HepG2 (cell line): ENCODE data around the gene HIVEP2. TPM values are rescaled to one million over a fixed set of nuclear protein-coding genes. Genes with fewer than 3 reads are reported as not detected.

ENCODE experiments used
- BHLHE40 ChIP-seq: IDR thresholded peaks from 2 replicates; pipeline ENCODE4 v1.6.1; 2011; ENCODE audit warnings: low read length, improper control_type of control experiment
- EEA1 ChIP-seq: sonication (generic); formaldehyde crosslinking; IDR thresholded peaks from 2 replicates; pipeline ENCODE4 v1.5.1; 2020; ENCODE audit warnings: mild to moderate bottlenecking, missing genetic modification reagents, borderline replicate concordance
- HDAC1 ChIP-seq: sonication (generic); formaldehyde crosslinking; IDR thresholded peaks from 2 replicates; pipeline ENCODE4 v1.5.1; 2020; ENCODE audit warnings: mild to moderate bottlenecking, missing genetic modification reagents
- HIVEP1 ChIP-seq: sonication (generic); formaldehyde crosslinking; IDR thresholded peaks from 2 replicates; pipeline ENCODE4 v1.4.0; 2020; ENCODE audit warnings: mild to moderate bottlenecking, missing genetic modification reagents
- HMG20A ChIP-seq: IDR thresholded peaks from 2 replicates; pipeline ENCODE4 v1.6.1; 2016; ENCODE audit warnings: borderline replicate concordance
- ISL2 ChIP-seq: sonication (generic); formaldehyde crosslinking; IDR thresholded peaks from 2 replicates; pipeline ENCODE4 v1.5.0; 2020; ENCODE audit warnings: missing genetic modification reagents
- KMT2B ChIP-seq: IDR thresholded peaks from 2 replicates; pipeline ENCODE4 v1.6.1; 2016; ENCODE audit warnings: missing genetic modification reagents, missing compliant biosample characterization
- MED13 ChIP-seq: sonication (generic); formaldehyde crosslinking; IDR thresholded peaks from 2 replicates; pipeline ENCODE4 v1.5.0; 2020; ENCODE audit warnings: missing genetic modification reagents
- SIN3A ChIP-seq: IDR thresholded peaks from 2 replicates; pipeline ENCODE4 v1.6.1; 2011; ENCODE audit warnings: low read depth, mild to moderate bottlenecking, control low read depth, low read length, borderline replicate concordance
- SNRNP70 ChIP-seq: fragments of 200-400 bp; formaldehyde crosslinking; IDR thresholded peaks from 2 replicates; pipeline ENCODE4 v1.6.1; 2017; ENCODE audit warnings: mild to moderate bottlenecking, low read depth, low read length, moderate library complexity
- SRSF4 ChIP-seq: fragments of 200-400 bp; formaldehyde crosslinking; IDR thresholded peaks from one replicate; pipeline ENCODE4 v1.6.1; 2018; ENCODE audit warnings: mild to moderate bottlenecking, low read depth, low read length, moderate library complexity; ENCODE audit not compliant: poor library complexity, severe bottlenecking
- SYNCRIP ChIP-seq: fragments of 200-400 bp; formaldehyde crosslinking; IDR thresholded peaks from 2 replicates; pipeline ENCODE4 v1.6.1; 2018; ENCODE audit warnings: mild to moderate bottlenecking, low read depth, low read length; ENCODE audit not compliant: insufficient read depth
- YEATS2 ChIP-seq: sonication (generic); formaldehyde crosslinking; IDR thresholded peaks from 2 replicates; pipeline ENCODE4 v1.4.0; 2020; ENCODE audit warnings: missing genetic modification reagents, borderline replicate concordance
- ZFP90 ChIP-seq: sonication (generic); formaldehyde crosslinking; IDR thresholded peaks from 2 replicates; pipeline ENCODE4 v1.8.0; 2022; ENCODE audit warnings: missing genetic modification reagents, mild to moderate bottlenecking, inconsistent platforms, borderline replicate concordance
- ZNF484 ChIP-seq: sonication (generic); formaldehyde crosslinking; IDR thresholded peaks from 2 replicates; pipeline ENCODE4 v1.5.1; 2020; ENCODE audit warnings: mild to moderate bottlenecking, low read depth, missing genetic modification reagents, borderline replicate concordance
- ZNF547 ChIP-seq: sonication (generic); formaldehyde crosslinking; IDR thresholded peaks from 2 replicates; pipeline ENCODE4 v1.5.1; 2020; ENCODE audit warnings: mild to moderate bottlenecking, missing genetic modification reagents
- ZNF567 ChIP-seq: sonication (generic); formaldehyde crosslinking; IDR thresholded peaks from 2 replicates; pipeline ENCODE4 v1.8.1; 2023; ENCODE audit warnings: mild to moderate bottlenecking, missing genetic modification reagents, borderline replicate concordance
- ZNF598 ChIP-seq: sonication (generic); formaldehyde crosslinking; IDR thresholded peaks from 2 replicates; pipeline ENCODE4 v1.5.1; 2020; ENCODE audit warnings: mild to moderate bottlenecking, missing genetic modification reagents, borderline replicate concordance
- polyA plus RNA-seq, 8 experiments: library from polyadenylated mRNA; depleted of rRNA in 3 of 8; stranded (reverse) in 7 of 8; unstranded in 1 of 8; fragments of >200 nt; fragmentation: Illumina TruSeq in 4 of 8; extraction: Trizol in 4 of 8; gene quantifications; 2 replicates each; pipeline versions ENCODE4 v1.2.1 to v1.2.3, GENCODE V29; 2011 to 2016; ENCODE audit warnings: low read depth in 4 of 8, missing spikeins in 1 of 8, mixed read lengths in 1 of 8; ENCODE audit not compliant: insufficient read depth in 1 of 8
- total RNA-seq, 5 experiments: library from RNA; depleted of rRNA; stranded (reverse); fragments of >200 nt; fragmentation: Illumina TruSeq; extraction: Trizol; gene quantifications; 2 replicates each; pipeline ENCODE4 v1.2.3, GENCODE V29; 2016; ENCODE audit warnings: low read depth in 1 of 5
- TF ChIP-seq, protein P1 (sequence below): sonication (generic); formaldehyde crosslinking; IDR thresholded peaks from 2 replicates; pipeline ENCODE4 v1.4.0; 2020; ENCODE audit warnings: missing genetic modification reagents
- TF ChIP-seq, protein P2 (sequence below): IDR thresholded peaks from 2 replicates; pipeline ENCODE4 v1.6.1; 2016; ENCODE audit warnings: missing genetic modification reagents, missing compliant biosample characterization
- TF ChIP-seq, protein P3 (sequence below): sonication (generic); formaldehyde crosslinking; IDR thresholded peaks from 2 replicates; pipeline ENCODE4 v1.5.1; 2020; ENCODE audit warnings: mild to moderate bottlenecking, missing genetic modification reagents
- TF ChIP-seq, protein P4 (sequence below): sonication (generic); formaldehyde crosslinking; IDR thresholded peaks from 2 replicates; pipeline ENCODE4 v1.4.0; 2020; ENCODE audit warnings: mild to moderate bottlenecking, missing genetic modification reagents, borderline replicate concordance

HIVEP2 gene
- total and polyA plus RNA-seq, 2 of the 13 experiments (the other 11 are each of a cell fraction or from before 2014, with no cell fraction given): 3.4 to 12.9 TPM

GRCh38 chr6:142946181-142946923 is 1.4 kb upstream of the HIVEP2 start (continued):
- TF ChIP-seq, protein P1, sequence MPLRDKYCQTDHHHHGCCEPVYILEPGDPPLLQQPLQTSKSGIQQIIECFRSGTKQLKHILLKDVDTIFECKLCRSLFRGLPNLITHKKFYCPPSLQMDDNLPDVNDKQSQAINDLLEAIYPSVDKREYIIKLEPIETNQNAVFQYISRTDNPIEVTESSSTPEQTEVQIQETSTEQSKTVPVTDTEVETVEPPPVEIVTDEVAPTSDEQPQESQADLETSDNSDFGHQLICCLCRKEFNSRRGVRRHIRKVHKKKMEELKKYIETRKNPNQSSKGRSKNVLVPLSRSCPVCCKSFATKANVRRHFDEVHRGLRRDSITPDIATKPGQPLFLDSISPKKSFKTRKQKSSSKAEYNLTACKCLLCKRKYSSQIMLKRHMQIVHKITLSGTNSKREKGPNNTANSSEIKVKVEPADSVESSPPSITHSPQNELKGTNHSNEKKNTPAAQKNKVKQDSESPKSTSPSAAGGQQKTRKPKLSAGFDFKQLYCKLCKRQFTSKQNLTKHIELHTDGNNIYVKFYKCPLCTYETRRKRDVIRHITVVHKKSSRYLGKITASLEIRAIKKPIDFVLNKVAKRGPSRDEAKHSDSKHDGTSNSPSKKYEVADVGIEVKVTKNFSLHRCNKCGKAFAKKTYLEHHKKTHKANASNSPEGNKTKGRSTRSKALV (CRISPR knock-in tag): no peak
- TF ChIP-seq ZNF547 (no peak), SRSF4 (no peak), ZNF484 (CRISPR knock-in tag) (no peak), ISL2 (CRISPR knock-in tag) (peak; percentile 24; the same call in 1 of the 2 replicates), SYNCRIP (no peak), HIVEP1 (peak; percentile 82; the same call in 1 of the 2 replicates), SIN3A (peak; percentile 38; the same call in 1 of the 2 replicates), YEATS2 (CRISPR knock-in tag) (no peak), KMT2B (CRISPR knock-in tag) (peak; percentile 74), HDAC1 (CRISPR knock-in tag) (0 out of 2 replicates have a peak, but pooled peaks have one; percentile 71), ZFP90 (CRISPR knock-in tag) (0 out of 2 replicates have a peak, but pooled peaks have one; percentile 40), ZNF598 (CRISPR knock-in tag) (no peak; the same call in 1 of the 2 replicates), HMG20A (CRISPR knock-in tag) (peak; percentile 37; the same call in 1 of the 2 replicates), MED13 (CRISPR knock-in tag) (no peak; the same call in 1 of the 2 replicates), EEA1 (no peak), SNRNP70 (no peak), BHLHE40 (no peak; the same call in 1 of the 2 replicates), ZNF567 (CRISPR knock-in tag) (peak; percentile 96; the same call in 1 of the 2 replicates)
- TF ChIP-seq, protein P2, sequence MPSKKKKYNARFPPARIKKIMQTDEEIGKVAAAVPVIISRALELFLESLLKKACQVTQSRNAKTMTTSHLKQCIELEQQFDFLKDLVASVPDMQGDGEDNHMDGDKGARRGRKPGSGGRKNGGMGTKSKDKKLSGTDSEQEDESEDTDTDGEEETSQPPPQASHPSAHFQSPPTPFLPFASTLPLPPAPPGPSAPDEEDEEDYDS (CRISPR knock-in tag): peak; percentile 78
- TF ChIP-seq, protein P3, sequence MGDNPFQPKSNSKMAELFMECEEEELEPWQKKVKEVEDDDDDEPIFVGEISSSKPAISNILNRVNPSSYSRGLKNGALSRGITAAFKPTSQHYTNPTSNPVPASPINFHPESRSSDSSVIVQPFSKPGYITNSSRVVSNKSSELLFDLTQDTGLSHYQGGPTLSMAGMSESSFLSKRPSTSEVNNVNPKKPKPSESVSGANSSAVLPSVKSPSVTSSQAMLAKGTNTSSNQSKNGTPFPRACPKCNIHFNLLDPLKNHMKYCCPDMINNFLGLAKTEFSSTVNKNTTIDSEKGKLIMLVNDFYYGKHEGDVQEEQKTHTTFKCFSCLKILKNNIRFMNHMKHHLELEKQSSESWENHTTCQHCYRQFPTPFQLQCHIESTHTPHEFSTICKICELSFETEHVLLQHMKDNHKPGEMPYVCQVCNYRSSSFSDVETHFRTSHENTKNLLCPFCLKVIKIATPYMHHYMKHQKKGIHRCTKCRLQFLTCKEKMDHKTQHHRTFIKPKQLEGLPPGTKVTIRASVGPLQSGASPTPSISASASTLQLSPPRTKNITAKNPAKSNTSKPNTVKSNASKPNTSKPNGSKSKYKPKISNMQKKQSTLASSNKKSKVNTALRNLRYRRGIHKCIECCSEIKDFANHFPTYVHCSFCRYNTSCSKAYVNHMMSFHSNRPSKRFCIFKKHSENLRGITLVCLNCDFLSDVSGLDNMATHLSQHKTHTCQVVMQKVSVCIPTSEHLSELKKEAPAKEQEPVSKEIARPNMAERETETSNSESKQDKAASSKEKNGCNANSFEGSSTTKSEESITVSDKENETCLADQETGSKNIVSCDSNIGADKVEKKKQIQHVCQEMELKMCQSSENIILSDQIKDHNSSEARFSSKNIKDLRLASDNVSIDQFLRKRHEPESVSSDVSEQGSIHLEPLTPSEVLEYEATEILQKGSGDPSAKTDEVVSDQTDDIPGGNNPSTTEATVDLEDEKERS (CRISPR knock-in tag): no peak
- TF ChIP-seq, protein P4, sequence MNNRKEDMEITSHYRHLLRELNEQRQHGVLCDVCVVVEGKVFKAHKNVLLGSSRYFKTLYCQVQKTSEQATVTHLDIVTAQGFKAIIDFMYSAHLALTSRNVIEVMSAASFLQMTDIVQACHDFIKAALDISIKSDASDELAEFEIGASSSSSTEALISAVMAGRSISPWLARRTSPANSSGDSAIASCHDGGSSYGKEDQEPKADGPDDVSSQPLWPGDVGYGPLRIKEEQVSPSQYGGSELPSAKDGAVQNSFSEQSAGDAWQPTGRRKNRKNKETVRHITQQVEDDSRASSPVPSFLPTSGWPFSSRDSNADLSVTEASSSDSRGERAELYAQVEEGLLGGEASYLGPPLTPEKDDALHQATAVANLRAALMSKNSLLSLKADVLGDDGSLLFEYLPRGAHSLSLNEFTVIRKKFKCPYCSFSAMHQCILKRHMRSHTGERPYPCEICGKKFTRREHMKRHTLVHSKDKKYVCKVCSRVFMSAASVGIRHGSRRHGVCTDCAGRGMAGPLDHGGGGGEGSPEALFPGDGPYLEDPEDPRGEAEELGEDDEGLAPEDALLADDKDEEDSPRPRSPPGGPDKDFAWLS (CRISPR knock-in tag): no peak
